ENCODE measurements around the gene SGCD. TPM values are rescaled to one million over a fixed set of nuclear protein-coding genes. Genes with fewer than 3 reads are reported as not detected.

SGCD gene
- total and polyA plus RNA-seq, 10 donors: 0.26 to 5.3 (median 1.3) TPM

- Histone ChIP-seq H3K4me3 (no peak overlapping the region), H3K9me3 (no peaks in the 10 kb centered on the region), H3K27ac (no peak overlapping the region), H3K27me3 (replicated peaks in 1 of 7) (peaks cover 0 to 4% (median 0%) of the 10 kb centered on the region in 7 donors), H3K4me1 (no peaks in the 10 kb centered on the region), H3K36me3 (no peaks in the 10 kb centered on the region)
- TF ChIP-seq POLR2AphosphoS5 (IDR thresholded peaks at IDR 0.05) (no peak), POLR2A (IDR thresholded peaks at IDR 0.05) (no peak), CTCF (IDR thresholded peaks at IDR 0.05 in 8 of 11, conservative IDR thresholded peaks at IDR 0.05 in 3 of 11) (no peak)
- 70 to 88% (median 84%) methylated on average over 1 of the region's 1 CpG for WGBS, 5 donors
- intact Hi-C loops (cut with DNase I; ENCODE audit: low total_unique reads): no loop called here
- DNase-seq: no peak
Observed at GRCh38 chr5:156693113-156693512, 366.1 kb downstream of the SGCD start.

- intact Hi-C loops (cut with DNase I; ENCODE audit: low total_unique reads): no loop called here
- no peak for TF ChIP-seq CTCF (IDR thresholded peaks at IDR 0.05 in 8 of 11, conservative IDR thresholded peaks at IDR 0.05 in 3 of 11)
- TF ChIP-seq POLR2AphosphoS5 (IDR thresholded peaks at IDR 0.05): no peak
- TF ChIP-seq POLR2A (IDR thresholded peaks at IDR 0.05): no peak
- 77 to 82% (median 81%) methylated on average over 2 of the region's 2 CpGs for WGBS, 5 donors
- Histone ChIP-seq H3K36me3 (no peaks in the 10 kb centered on the region), H3K4me3 (no peak overlapping the region), H3K9me3 (no peaks in the 10 kb centered on the region), H3K27ac (no peak overlapping the region), H3K27me3 (replicated peaks in 1 of 7) (no peaks in the 10 kb centered on the region), H3K4me1 (no peaks in the 10 kb centered on the region)
- DNase-seq: no peak
Observed at GRCh38 chr5:156694598-156694997, 367.6 kb downstream of the SGCD start.

GRCh38 chr5:156695774-156696173 is 368.8 kb downstream of the SGCD start:
- intact Hi-C loops (cut with DNase I; ENCODE audit: low total_unique reads): no loop called here
- DNase-seq: no peak
- no peaks in the 10 kb centered on the region for H3K36me3 ChIP-seq
- H3K4me3 ChIP-seq: no peak overlapping the region
- 81 to 94% (median 88%) methylated on average over 2 of the region's 2 CpGs for WGBS, 5 donors
- no peak overlapping the region for H3K27ac ChIP-seq
- no peaks in the 10 kb centered on the region for H3K9me3 ChIP-seq
- H3K27me3 ChIP-seq (replicated peaks in 1 of 7): no peaks in the 10 kb centered on the region
- no peak for TF ChIP-seq POLR2A (IDR thresholded peaks at IDR 0.05)
- no peak for TF ChIP-seq POLR2AphosphoS5 (IDR thresholded peaks at IDR 0.05)
- no peak for TF ChIP-seq CTCF (IDR thresholded peaks at IDR 0.05 in 8 of 11, conservative IDR thresholded peaks at IDR 0.05 in 3 of 11)
- H3K4me1 ChIP-seq: no peaks in the 10 kb centered on the region

GRCh38 chr5:156698323-156698722 is 371.4 kb downstream of the SGCD start:
- TF ChIP-seq POLR2A (IDR thresholded peaks at IDR 0.05): no peak
- no peak for TF ChIP-seq POLR2AphosphoS5 (IDR thresholded peaks at IDR 0.05)
- TF ChIP-seq CTCF (IDR thresholded peaks at IDR 0.05 in 8 of 11, conservative IDR thresholded peaks at IDR 0.05 in 3 of 11): no peak
- Histone ChIP-seq H3K4me3 (no peak overlapping the region), H3K27me3 (replicated peaks in 1 of 7) (no peaks in the 10 kb centered on the region), H3K36me3 (no peaks in the 10 kb centered on the region), H3K4me1 (no peaks in the 10 kb centered on the region), H3K9me3 (no peaks in the 10 kb centered on the region), H3K27ac (no peak overlapping the region)
- DNase-seq: no peak
- 57 to 70% (median 61%) methylated on average over 3 of the region's 3 CpGs for WGBS, 5 donors
- intact Hi-C loops (cut with DNase I; ENCODE audit: low total_unique reads): no loop called here

Data from spleen (tissue), 11 donors.